Testis (tissue), 3 donors: ENCODE data around the gene CCDC188. TPM values are rescaled to one million over a fixed set of nuclear protein-coding genes. Genes with fewer than 3 reads are reported as not detected.

Experiments used
- DNase-seq: peaks from one replicate; pipeline ENCODE4 v3.0.0-alpha.2; 2019
- H3K27ac ChIP-seq, 2 donors: fragments of 200-600 bp; sonication (generic); one replicate each; pipeline ENCODE4 v1.5.1; 2019
- H3K27me3 ChIP-seq: fragments of 200-600 bp; sonication (generic); one replicate; pipeline ENCODE4 v1.5.1; 2019
- H3K36me3 ChIP-seq: fragments of 200-600 bp; sonication (generic); one replicate; pipeline ENCODE4 v1.5.1; 2017; ENCODE audit warnings: low read depth; ENCODE audit errors: missing control alignments
- H3K4me1 ChIP-seq: fragments of 200-600 bp; sonication (generic); one replicate; pipeline ENCODE4 v1.5.1; 2019
- H3K4me3 ChIP-seq, 2 donors: fragments of 200-600 bp; sonication (generic); one replicate each; pipeline ENCODE4 v1.5.1; 2017 to 2019
- H3K9me3 ChIP-seq: fragments of 200-600 bp; sonication (generic); one replicate; pipeline ENCODE4 v1.5.1; 2017
- CTCF ChIP-seq, 3 experiments: fragments of 450-650 bp in 2 of 3; fragments of 200-600 bp in 1 of 3; sonication (generic) in 1 of 3; IDR thresholded peaks; one replicate each; pipeline ENCODE4 v1.5.1; 2016 to 2019; ENCODE audit warnings: antibody characterized with exemption in 3 of 3, mild to moderate bottlenecking in 2 of 3, moderate library complexity in 1 of 3
- POLR2A ChIP-seq: fragments of 450-650 bp; IDR thresholded peaks from one replicate; pipeline ENCODE4 v1.6.1; 2017; ENCODE audit warnings: antibody characterized with exemption, mild to moderate bottlenecking, moderate library complexity
- WGBS, 2 donors: methylation state at CpG; one replicate each; pipeline ENCODE4 v1.1.5; 2018; 5-methylcytosine and 5-hydroxymethylcytosine counted together
- intact Hi-C: fragments of 100-400 bp; cut with DNase I; formaldehyde crosslinking; loops from one replicate; pipeline ENCODE4 v1.15.1; 2023; ENCODE audit warnings: low total_unique reads
- polyA plus RNA-seq: library from polyadenylated mRNA; stranded (reverse); fragments of 350-450 nt; fragmentation: Illumina TruSeq; extraction: RNeasy Lipid Tissue Mini Kit (QIAGEN cat#74804); gene quantifications from one replicate; pipeline ENCODE4 v1.2.3, GENCODE V29; 2014; ENCODE audit warnings: low read depth, low replicate concordance; ENCODE audit not compliant: insufficient read depth
- total RNA-seq, 2 donors: library from RNA; depleted of rRNA; stranded (reverse); fragments of >200 nt; gene quantifications; one replicate each; pipeline ENCODE4 v1.2.3, GENCODE V29; 2016

CCDC188 gene
- total and polyA plus RNA-seq, 3 donors from 2014 or later: 12.2 to 46.5 (median 33.1) TPM

- WGBS, 2 donors: 74 to 100% methylated on average over 1 to 6 of the region's 6 CpGs
- no peaks in the 10 kb centered on the region for H3K27me3 ChIP-seq
- H3K4me1 ChIP-seq: no peaks in the 10 kb centered on the region
- H3K36me3 ChIP-seq: no peaks in the 10 kb centered on the region
- DNase-seq: no peak
- H3K4me3 ChIP-seq: no peak overlapping the region
- H3K9me3 ChIP-seq: no peaks in the 10 kb centered on the region
- no peak overlapping the region for H3K27ac ChIP-seq
- intact Hi-C loops: no loop called here
- TF ChIP-seq POLR2A: no peak
- no peak for TF ChIP-seq CTCF (IDR thresholded peaks at IDR 0.05)
Measured at GRCh38 chr22:20185750-20186149, 34.9 kb upstream of the CCDC188 start.

DNA sequence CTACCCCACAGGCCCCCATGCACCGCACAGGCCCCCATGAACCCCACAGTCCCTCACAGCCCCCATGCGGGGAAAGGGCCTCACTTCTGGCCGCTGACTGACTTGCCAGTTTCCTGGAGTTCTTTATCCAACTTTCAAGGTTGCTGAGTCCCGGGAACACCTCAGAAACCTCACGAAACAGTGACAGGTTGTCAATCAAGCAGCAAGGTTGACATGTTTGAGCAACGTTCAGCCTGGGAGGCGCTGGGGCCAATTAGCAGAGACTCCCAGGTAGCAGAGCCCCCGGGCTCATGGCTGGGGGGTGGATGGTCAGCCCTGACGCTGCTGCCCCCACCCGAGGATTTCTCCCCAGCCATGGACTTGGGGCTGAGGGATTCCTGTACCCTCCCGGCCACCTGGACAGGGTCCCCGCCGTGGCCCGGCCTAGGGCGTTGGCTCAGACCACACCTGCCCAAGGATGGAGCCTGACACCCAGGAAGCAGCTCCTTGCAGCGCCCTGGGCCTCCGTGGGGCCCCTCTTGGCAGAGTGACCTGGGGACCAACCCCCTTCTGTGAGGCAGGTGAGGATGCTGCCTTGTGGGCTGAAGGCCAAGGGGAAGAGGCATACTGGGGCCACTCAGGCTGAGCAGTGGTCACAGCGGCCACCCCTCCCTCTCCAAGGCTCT, 33.8 kb upstream of the CCDC188 start:
- Histone ChIP-seq H3K36me3 (no peaks in the 10 kb centered on the region), H3K9me3 (no peaks in the 10 kb centered on the region), H3K27ac (no peak overlapping the region), H3K27me3 (no peaks in the 10 kb centered on the region), H3K4me3 (no peak overlapping the region), H3K4me1 (no peaks in the 10 kb centered on the region)
- DNase-seq: no peak
- intact Hi-C loops: no loop called here
- WGBS, 2 donors: 81 to 87% methylated on average over 3 to 18 of the region's 18 CpGs
- no peak for TF ChIP-seq CTCF (IDR thresholded peaks at IDR 0.05)

DNA sequence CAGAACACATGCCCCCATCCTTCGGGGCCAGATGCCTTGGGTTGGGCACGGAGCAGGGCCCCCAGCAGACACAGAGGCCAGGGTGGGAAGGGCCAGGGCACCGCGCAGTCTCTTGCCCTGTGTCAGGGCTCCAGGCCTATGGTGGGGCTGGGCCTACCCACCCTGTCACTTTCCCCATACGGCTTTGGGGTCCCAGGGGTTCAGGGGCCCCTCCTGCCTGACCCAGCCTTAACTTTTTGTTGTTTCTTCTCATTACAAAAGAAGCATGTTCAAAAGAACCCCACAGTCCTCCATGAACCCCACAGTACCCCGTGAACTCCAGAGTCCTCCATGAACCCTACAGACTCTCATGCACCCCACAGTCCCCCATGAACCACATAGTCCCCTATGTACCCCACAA, 33.0 kb upstream of the CCDC188 start:
- Histone ChIP-seq H3K9me3 (no peaks in the 10 kb centered on the region), H3K27me3 (no peaks in the 10 kb centered on the region), H3K27ac (no peak overlapping the region), H3K36me3 (no peaks in the 10 kb centered on the region), H3K4me1 (no peaks in the 10 kb centered on the region), H3K4me3 (no peak overlapping the region)
- TF ChIP-seq POLR2A: no peak
- TF ChIP-seq CTCF (IDR thresholded peaks at IDR 0.05): no peak
- WGBS, 2 donors: 77 to 79% methylated on average over 5 to 6 of the region's 6 CpGs
- DNase-seq: no peak
- intact Hi-C loops: no loop called here

DNA sequence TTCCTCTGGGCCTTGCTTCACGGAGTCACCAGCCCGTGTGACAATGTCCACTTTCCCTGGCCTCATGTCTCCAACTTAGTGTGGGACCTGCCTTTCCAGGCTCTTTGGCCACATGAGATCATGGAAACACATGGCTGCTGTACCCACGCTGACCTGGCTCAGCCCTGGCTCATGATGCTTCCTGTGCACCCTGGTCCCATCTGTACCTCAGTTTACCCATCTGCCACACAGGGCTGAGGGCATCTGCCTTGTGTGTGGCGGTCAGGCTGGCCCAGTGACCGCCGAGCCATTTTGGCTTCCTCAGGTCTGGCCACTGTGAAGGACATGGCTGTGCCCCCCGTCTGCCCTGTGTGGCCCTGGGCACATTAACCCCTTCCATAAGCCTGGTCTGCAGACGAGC, 32.2 kb upstream of the CCDC188 start:
- intact Hi-C loops: no loop called here
- H3K4me3 ChIP-seq: no peak overlapping the region
- DNase-seq: no peak
- no peaks in the 10 kb centered on the region for H3K4me1 ChIP-seq
- H3K27ac ChIP-seq: no peak overlapping the region
- H3K9me3 ChIP-seq: no peaks in the 10 kb centered on the region
- no peaks in the 10 kb centered on the region for H3K27me3 ChIP-seq
- 89 to 94% methylated on average over 3 to 8 of the region's 8 CpGs for WGBS, 2 donors
- TF ChIP-seq CTCF (IDR thresholded peaks at IDR 0.05) (no peak), POLR2A (no peak)
- H3K36me3 ChIP-seq: no peaks in the 10 kb centered on the region

GRCh38 chr22:20182365-20182764, 31.5 kb upstream of the CCDC188 start:
- intact Hi-C loops: no loop called here
- H3K9me3 ChIP-seq: no peaks in the 10 kb centered on the region
- no peak overlapping the region for H3K27ac ChIP-seq
- no peaks in the 10 kb centered on the region for H3K27me3 ChIP-seq
- TF ChIP-seq POLR2A: no peak
- no peak for TF ChIP-seq CTCF (IDR thresholded peaks at IDR 0.05)
- no peak overlapping the region for H3K4me3 ChIP-seq
- no peak for DNase-seq
- H3K4me1 ChIP-seq: no peaks in the 10 kb centered on the region
- 83 to 86% methylated on average over 5 to 6 of the region's 9 CpGs for WGBS, 2 donors
- H3K36me3 ChIP-seq: no peaks in the 10 kb centered on the region
